IMR-90 (cell line): Measurements from ENCODE around the gene SWAP70.

Experiments
- MXI1 ChIP-seq: IDR thresholded peaks from 2 replicates; pipeline ENCODE4 v1.6.1; 2012; ENCODE audit warnings: low read depth, mild to moderate bottlenecking, low read length, moderate library complexity, borderline replicate concordance
- POLR2A ChIP-seq: IDR thresholded peaks from 2 replicates; pipeline ENCODE4 v1.6.1; 2012; ENCODE audit warnings: mild to moderate bottlenecking, low read depth, low read length

DNA sequence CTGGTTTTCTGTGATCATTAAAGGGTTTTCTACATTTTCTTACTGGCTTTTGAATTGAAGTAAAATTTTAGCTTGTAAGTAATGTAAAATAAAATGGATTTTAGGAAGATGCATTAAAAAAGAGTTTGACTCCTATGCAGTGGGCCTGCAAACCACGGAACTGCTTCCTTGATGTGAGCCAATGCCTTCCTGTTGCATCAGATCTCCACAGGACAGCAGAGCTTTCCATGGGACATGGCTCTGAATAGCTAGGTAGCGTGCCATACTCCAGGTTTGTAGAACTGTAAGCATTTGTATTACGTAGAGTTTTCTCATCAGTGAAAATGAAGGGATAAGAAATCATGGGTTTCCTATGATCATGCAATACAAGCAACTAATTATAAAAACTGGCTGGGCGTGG lies 133.4 kb downstream of the SWAP70 start:
- TF ChIP-seq MXI1 (no peak), POLR2A (no peak)
